ENCODE results near the gene ADAM11. TPM values are rescaled to one million over a fixed set of nuclear protein-coding genes. Genes with fewer than 3 reads are reported as not detected.

Gene ADAM11
- total and polyA plus RNA-seq, 2 of the 13 experiments (the other 11 are each of a cell fraction or from before 2014, with no cell fraction given) = 0.38 to 0.91 TPM

DNA sequence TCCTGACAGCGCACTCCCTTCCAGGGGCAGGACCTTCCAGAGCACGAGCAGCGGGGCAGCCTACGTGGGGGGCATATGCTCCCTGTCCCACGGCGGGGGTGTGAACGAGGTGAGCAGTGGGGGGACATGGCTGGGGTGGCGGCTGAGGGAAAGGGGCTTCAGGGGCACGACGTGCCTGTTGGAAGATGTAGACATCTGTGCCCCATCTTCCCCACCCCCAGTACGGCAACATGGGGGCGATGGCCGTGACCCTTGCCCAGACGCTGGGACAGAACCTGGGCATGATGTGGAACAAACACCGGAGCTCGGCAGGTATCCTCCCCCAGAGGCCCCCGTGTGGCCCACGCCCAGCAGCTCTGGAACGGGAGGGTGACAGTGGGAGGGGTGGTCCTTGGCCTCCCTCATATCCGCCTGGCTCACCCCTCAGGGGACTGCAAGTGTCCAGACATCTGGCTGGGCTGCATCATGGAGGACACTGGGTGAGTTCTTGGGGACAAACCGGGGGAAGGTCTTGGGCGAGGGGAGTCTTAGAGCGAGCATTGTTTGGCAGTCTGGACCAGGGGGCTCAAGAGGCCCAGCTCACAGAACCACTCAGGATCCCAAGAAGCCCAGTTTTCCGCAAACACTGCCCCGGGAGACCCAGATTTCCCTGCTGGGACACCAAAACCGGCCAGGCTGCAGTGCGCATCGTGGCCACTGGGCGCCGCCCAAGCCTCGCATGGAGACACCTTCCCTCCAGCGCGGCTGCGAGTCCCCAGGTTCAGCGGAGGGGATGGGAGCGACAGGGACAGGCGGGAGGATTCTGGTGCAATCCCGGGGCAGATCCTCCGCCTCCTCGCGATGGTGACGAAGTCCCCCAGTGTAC lies 15.7 kb downstream of the ADAM11 start:
- CTCF ChIA-PET (ENCODE audit: low intra/inter-chr PET ratio, low total read pairs) = interaction anchor here (0.6 to 3.1 kb wide), 5 partner anchors 90 to 418 kb away, joined by 3 to 66 read pairs (median 4); no protein-coding TSS in a partner anchor
- TF ChIP-seq KAT8 (CRISPR knock-in tag; IDR thresholded peaks at IDR 0.05) = peak; percentile 18
- no peak; the same call in none of the 2 replicates for TF ChIP-seq HOXA3 (CRISPR knock-in tag; IDR thresholded peaks at IDR 0.05)
- TF ChIP-seq, protein P1, sequence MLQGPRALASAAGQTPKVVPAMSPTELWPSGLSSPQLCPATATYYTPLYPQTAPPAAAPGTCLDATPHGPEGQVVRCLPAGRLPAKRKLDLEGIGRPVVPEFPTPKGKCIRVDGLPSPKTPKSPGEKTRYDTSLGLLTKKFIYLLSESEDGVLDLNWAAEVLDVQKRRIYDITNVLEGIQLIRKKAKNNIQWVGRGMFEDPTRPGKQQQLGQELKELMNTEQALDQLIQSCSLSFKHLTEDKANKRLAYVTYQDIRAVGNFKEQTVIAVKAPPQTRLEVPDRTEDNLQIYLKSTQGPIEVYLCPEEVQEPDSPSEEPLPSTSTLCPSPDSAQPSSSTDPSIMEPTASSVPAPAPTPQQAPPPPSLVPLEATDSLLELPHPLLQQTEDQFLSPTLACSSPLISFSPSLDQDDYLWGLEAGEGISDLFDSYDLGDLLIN (CRISPR knock-in tag; IDR thresholded peaks at IDR 0.05; ENCODE audit: borderline replicate concordance) = no peak
- TF ChIP-seq CENPX (CRISPR knock-in tag; IDR thresholded peaks at IDR 0.05) = no peak
- TF ChIP-seq ZNF709 (CRISPR knock-in tag; IDR thresholded peaks at IDR 0.05) = no peak
- TF ChIP-seq ZNF432 (CRISPR knock-in tag; IDR thresholded peaks at IDR 0.05; ENCODE audit: borderline replicate concordance) = no peak
- TF ChIP-seq, protein P2, sequence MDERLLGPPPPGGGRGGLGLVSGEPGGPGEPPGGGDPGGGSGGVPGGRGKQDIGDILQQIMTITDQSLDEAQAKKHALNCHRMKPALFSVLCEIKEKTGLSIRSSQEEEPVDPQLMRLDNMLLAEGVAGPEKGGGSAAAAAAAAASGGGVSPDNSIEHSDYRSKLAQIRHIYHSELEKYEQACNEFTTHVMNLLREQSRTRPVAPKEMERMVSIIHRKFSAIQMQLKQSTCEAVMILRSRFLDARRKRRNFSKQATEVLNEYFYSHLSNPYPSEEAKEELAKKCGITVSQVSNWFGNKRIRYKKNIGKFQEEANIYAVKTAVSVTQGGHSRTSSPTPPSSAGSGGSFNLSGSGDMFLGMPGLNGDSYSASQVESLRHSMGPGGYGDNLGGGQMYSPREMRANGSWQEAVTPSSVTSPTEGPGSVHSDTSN (CRISPR knock-in tag; IDR thresholded peaks at IDR 0.05) = no peak
- TF ChIP-seq, protein P3, sequence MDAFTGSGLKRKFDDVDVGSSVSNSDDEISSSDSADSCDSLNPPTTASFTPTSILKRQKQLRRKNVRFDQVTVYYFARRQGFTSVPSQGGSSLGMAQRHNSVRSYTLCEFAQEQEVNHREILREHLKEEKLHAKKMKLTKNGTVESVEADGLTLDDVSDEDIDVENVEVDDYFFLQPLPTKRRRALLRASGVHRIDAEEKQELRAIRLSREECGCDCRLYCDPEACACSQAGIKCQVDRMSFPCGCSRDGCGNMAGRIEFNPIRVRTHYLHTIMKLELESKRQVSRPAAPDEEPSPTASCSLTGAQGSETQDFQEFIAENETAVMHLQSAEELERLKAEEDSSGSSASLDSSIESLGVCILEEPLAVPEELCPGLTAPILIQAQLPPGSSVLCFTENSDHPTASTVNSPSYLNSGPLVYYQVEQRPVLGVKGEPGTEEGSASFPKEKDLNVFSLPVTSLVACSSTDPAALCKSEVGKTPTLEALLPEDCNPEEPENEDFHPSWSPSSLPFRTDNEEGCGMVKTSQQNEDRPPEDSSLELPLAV (CRISPR knock-in tag; conservative IDR thresholded peaks at IDR 0.05; ENCODE audit: low read depth) = no peak
- TF ChIP-seq, protein P4, sequence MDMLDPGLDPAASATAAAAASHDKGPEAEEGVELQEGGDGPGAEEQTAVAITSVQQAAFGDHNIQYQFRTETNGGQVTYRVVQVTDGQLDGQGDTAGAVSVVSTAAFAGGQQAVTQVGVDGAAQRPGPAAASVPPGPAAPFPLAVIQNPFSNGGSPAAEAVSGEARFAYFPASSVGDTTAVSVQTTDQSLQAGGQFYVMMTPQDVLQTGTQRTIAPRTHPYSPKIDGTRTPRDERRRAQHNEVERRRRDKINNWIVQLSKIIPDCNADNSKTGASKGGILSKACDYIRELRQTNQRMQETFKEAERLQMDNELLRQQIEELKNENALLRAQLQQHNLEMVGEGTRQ (IDR thresholded peaks at IDR 0.05; ENCODE audit: low read depth, low read length) = no peak
- TF ChIP-seq, protein P4 (CRISPR knock-in tag; IDR thresholded peaks at IDR 0.05; ENCODE audit: borderline replicate concordance) = no peak
- TF ChIP-seq ZNF143 (CRISPR knock-in tag; IDR thresholded peaks at IDR 0.05) = no peak
- no peak for TF ChIP-seq AKAP8 (CRISPR knock-in tag; IDR thresholded peaks at IDR 0.05)
- no peak for TF ChIP-seq SMAD1 (CRISPR knock-in tag; IDR thresholded peaks at IDR 0.05; ENCODE audit: borderline replicate concordance, low read depth)
- TF ChIP-seq KDM3A (CRISPR knock-in tag; IDR thresholded peaks at IDR 0.05; ENCODE audit: low read depth) = peak; percentile 40; the same call in 1 of the 2 replicates
- no peak for TF ChIP-seq HOXD1 (CRISPR knock-in tag; IDR thresholded peaks at IDR 0.05)
- TF ChIP-seq BRD4 (CRISPR knock-in tag; IDR thresholded peaks at IDR 0.05) = no peak

More for the DNA sequence above, 15.7 kb downstream of the ADAM11 start:
- FAIRE-seq (peak; percentile 86), ATAC-seq (peak; percentile 71), DNase-seq (ENCODE audit: low spot score) (peak; percentile 83)
- no TSS peak for BruUV-seq (replicated peaks)
- Histone ChIP-seq H3K9ac (ENCODE audit: insufficient read depth, low read depth, low read length) (peak overlapping the region; percentile 37; the same call in 1 of the 2 replicates), H3K4me3 (replicated peaks in 1 of 3; ENCODE audit: insufficient read depth in 1 of 3, low read depth in 2 of 3, low read length in 3 of 3) (peak overlapping the region; percentile 55 to 75 (median 56)), H3K27me3 (ENCODE audit: control insufficient read depth in 1 of 2, insufficient read depth in 2 of 2, low read length in 2 of 2) (peaks cover 10 to 45% of the 10 kb centered on the region in 2 experiments; a peak in 4 of 5 replicates), H3K36me3 (replicated peaks in 1 of 2; ENCODE audit: control insufficient read depth in 1 of 2, insufficient read depth in 2 of 2, low read length in 2 of 2) (no peaks in the 10 kb centered on the region), H3K9me3 (ENCODE audit: low read length) (no peaks in the 10 kb centered on the region), H3K27ac (ENCODE audit: extremely low read length, insufficient read depth, low read length) (peak overlapping the region; percentile 28), H3K79me2 (ENCODE audit: insufficient read depth, low read length) (no peaks in the 10 kb centered on the region), H4K20me1 (ENCODE audit: insufficient read depth, low read length) (no peaks in the 10 kb centered on the region), H3K4me1 (ENCODE audit: insufficient read depth, low read length) (peaks cover 43% of the 10 kb centered on the region), H2AFZ (ENCODE audit: low read length) (peak overlapping the region; percentile 55), H3K4me2 (ENCODE audit: low read depth, low read length) (peak overlapping the region; percentile 97)
- in situ Hi-C loops (cut with HindIII; ENCODE audit: extremely low pct_ligation_motif_present, low pct_unique_long_range_greater_than_20kb) (loop anchor here (5.0 to 25.0 kb wide), 2 partner anchors 93 to 238 kb away; no protein-coding TSS in a partner anchor), intact Hi-C loops (cut with micrococcal nuclease; ENCODE audit: unreplicated experiment) (loop anchor here (1.0 to 5.0 kb wide), 2 partner anchors 91 to 248 kb away; no protein-coding TSS in a partner anchor)
- POLR2A ChIA-PET = no interaction called here
- WGBS (ENCODE audit: low lambda C conversion rate) = 25% methylated on average over 8 of the region's 42 CpGs
